HG03457 (cell line): Measurements from ENCODE around the gene PRAC1.

Experiments used
- ATAC-seq: cut with Tn5 transposase; IDR thresholded peaks from one replicate; pipeline ENCODE4 v1.9.1; 2021; ENCODE audit warnings: moderate number of reproducible peaks; ENCODE audit not compliant: unreplicated experiment

The PRAC1 gene

GRCh38 chr17:48715496-48716399, 6.6 kb downstream of the PRAC1 start:
- ATAC-seq, result no peak

- no peak for ATAC-seq
Observed at GRCh38 chr17:48711128-48711527, 11.2 kb downstream of the PRAC1 start.

GRCh38 chr17:48704361-48705248, 17.7 kb downstream of the PRAC1 start:
- no peak for ATAC-seq

- ATAC-seq, result no peak
Observed at GRCh38 chr17:48701864-48702532, 20.3 kb downstream of the PRAC1 start.

GRCh38 chr17:48693178-48693577, 29.1 kb downstream of the PRAC1 start:
- ATAC-seq, result no peak

GRCh38 chr17:48692049-48692448, 30.3 kb downstream of the PRAC1 start:
- ATAC-seq, result no peak

- ATAC-seq, result no peak
Observed at GRCh38 chr17:48690655-48691054, 31.7 kb downstream of the PRAC1 start.

GRCh38 chr17:48681609-48682008, 40.7 kb downstream of the PRAC1 start:
- ATAC-seq, result no peak

- ATAC-seq, result no peak
Observed at GRCh38 chr17:48679385-48680096, 42.8 kb downstream of the PRAC1 start.

GRCh38 chr17:48678141-48678971, 44.0 kb downstream of the PRAC1 start:
- peak; percentile 50 for ATAC-seq

- no peak for ATAC-seq
Observed at GRCh38 chr17:48676963-48677558, 45.3 kb downstream of the PRAC1 start.

GRCh38 chr17:48672340-48672739, 50.0 kb downstream of the PRAC1 start:
- ATAC-seq, result no peak
